GM19468 (cell line): ENCODE measurements around the gene SMIM23.

Experiments
- ATAC-seq: cut with Tn5 transposase; IDR thresholded peaks from one replicate; pipeline ENCODE4 v1.9.1; 2021; ENCODE audit warnings: mild to moderate bottlenecking, moderate library complexity, moderate number of reproducible peaks; ENCODE audit not compliant: unreplicated experiment; ENCODE audit errors: extremely low read depth

The SMIM23 gene

GRCh38 chr5:171808951-171809350 is 23.3 kb downstream of the SMIM23 start:
- ATAC-seq: no peak

- ATAC-seq: no peak
These were observed 24.6 kb downstream of the SMIM23 start for GRCh38 chr5:171810227-171810626.

DNA sequence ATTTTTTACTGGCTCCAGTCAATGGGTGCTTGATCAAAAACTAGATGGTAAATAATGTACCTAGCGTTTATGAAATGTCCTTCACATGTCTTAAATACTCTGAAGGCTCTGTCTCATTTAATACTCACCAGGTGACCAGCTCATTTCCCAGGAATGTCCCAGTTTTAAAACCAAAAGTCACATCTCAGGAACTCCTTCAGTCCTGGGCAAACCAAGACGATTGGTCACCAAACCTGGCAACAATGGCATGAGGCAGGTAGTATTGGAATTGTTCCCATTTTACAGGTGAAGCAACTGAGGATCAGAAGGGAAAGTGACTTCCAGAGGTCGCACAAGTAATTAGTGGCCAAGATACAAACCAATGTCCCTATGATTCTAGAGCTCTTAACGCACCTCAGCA is 27.7 kb downstream of the SMIM23 start:
- no peak for ATAC-seq

DNA sequence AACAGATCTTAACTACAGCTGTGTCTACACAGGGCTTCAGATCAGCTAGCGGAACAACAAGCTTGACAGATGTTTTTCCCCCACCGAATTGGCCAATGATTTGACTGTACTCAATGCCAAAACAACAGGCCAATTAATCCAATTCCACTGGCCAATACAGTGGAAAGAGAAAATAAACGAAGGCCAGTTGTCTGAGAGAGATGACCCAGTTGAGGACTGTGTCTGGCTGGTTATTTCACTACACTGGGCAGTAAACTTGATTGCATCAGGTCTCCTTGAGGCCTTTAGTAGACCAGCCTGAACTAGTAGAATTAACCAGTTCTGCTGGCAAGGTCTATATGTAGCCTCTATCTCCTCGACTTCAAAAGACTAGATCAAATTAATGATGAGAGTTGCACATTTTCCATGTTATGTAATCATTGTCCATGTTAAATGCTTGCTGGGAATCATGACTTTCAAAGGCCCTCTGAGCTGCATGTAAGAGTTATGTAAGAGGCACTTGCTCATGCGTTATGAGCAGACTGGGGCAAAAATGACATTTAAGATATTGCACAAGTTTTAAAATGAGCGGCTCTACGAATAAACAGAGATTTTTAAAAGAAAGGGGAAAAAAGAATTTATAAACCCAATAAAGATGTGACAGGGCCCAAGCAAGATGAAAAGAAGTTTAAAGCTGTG is 28.3 kb downstream of the SMIM23 start:
- no peak for ATAC-seq

DNA sequence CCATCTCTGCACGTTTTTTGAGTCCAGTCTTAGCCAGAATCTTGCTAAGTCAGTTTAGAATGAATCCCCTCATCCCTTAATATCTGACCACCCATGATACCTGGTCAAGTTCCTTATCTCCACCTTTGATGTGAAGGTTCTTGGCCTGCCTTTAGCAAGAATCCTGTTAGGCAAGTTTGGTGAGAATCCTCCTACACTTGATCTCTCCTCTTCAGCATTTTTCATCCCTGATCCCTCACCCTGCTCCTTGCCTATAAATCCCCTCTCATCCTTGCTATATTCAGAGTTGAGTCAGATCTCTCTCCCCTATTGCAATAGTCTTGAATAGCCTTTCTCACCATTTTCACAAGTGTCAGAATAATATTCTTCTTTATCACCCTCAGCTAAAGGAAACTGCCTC is 31.0 kb downstream of the SMIM23 start:
- ATAC-seq: no peak

DNA sequence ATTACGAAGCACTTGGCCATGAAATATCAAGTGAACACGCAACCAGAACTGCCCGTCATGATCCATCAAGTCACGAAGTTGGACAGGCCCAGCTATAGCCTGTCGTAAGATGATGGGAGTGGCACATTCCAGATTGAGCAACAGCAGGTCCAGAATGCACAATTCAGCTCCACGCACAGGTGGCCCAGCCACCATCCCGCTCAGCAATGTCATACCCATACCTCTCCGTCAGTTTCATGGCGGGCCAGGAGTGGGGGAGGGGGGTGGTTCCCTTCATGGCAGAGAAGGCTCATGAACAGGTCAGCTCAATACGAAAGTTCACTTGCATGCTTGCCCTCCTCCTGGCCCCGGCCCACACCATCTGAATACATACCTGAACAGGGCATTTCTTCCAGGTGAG is 34.9 kb downstream of the SMIM23 start:
- ATAC-seq: no peak

DNA sequence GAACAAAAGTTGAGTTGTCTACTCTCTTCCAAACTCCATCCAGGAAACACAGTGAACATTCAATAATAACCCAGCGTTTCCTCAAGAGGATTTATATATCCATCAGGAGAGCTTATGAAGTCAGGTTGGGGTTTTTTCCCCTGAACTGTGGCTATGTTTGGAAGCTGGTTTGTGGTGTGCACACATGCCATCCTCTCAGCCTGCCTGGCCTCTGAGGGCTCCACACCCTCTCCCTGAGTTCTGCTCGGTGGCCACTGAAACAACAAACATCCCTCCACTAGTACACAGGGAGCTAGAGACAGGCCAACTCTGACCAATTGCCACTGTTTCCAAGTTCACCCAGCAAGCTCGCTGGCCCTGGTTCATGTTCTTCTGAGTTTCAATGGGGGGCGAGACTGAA is 35.7 kb downstream of the SMIM23 start:
- no peak for ATAC-seq

GRCh38 chr5:171823269-171823668 is 37.7 kb downstream of the SMIM23 start:
- ATAC-seq: no peak

DNA sequence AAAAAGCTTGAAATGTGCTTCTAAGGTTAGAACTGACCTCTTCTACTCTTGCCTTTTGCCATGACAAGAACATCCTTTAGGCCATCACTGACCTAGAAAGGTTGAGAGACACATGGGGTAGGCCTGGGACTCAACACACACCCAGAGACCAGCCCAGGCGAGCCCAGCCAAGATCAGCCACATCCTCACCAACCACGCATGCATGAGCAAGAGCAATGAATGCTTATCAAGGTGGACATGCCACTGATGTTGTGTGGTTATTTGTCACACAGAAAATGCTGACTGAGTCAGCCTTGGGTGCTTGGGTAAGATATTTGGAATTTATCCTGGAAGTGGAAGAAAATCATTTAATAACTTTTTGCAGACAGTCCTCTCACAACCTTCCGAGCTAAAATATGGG is 39.4 kb downstream of the SMIM23 start:
- no peak for ATAC-seq

- ATAC-seq: no peak
These were observed 40.5 kb downstream of the SMIM23 start for GRCh38 chr5:171826132-171826531.

- ATAC-seq: no peak
These were observed 41.5 kb downstream of the SMIM23 start for GRCh38 chr5:171827162-171827561.

- no peak for ATAC-seq
These were observed 45.1 kb downstream of the SMIM23 start for GRCh38 chr5:171830686-171831085.

- no peak for ATAC-seq
These were observed 47.2 kb downstream of the SMIM23 start for GRCh38 chr5:171832775-171833174.

DNA sequence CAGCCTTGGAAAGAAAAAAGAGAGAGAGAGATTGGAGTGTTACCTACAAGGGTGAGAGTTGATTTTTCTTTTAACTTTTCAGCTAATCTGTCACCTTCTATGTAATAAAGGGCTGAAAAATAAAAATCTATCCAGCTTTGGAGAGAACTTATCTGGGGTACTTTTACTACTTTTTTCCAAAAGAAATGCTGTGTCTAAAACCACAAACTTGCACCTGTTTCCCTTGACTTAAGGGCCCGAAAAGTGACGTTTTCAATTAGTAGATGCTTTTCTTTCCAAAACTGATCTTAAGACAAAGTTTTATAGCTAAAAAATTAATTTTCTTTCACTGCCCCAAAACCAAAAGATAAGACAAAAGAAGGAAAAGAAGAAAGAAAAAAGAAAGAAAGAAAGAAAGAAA is 48.8 kb downstream of the SMIM23 start:
- no peak for ATAC-seq

DNA sequence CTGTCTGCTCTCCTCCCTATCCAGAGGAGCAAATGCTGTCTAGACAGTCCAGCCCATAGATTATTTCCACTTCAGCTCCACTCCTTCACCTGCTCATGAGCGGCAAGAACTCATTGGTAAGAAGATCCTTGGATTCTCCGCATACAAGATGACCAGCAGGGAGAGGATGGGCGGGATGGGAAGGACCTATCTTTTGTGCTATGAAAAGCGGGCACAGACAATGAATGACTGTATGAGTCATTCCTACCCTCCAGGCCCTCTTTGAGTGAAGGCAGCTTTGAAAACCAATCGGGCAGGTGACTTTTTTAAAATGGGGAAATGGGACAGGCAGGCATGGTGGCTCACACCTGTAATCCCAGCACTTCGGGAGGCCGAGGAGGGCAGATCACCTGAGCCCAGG is 49.4 kb downstream of the SMIM23 start:
- ATAC-seq: no peak

DNA sequence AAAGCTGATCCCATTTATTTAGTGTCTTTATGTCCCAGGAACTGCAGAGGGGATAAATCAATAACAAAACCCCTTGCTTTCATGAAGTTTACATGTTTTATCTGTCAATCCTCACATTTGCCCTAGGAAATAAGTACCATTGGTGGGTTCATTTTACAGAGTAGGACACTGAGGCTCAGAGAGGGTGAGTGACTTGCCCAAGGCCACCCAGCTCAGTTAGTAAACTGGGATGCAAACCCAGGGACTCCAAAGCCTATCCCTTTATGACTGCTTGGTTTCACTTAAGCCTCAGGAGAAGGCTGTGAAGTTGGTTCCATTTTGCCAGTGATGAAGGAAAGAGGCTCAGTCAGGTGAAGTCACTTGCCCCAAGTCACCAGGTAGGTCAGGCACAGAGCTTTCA is 51.9 kb downstream of the SMIM23 start:
- no peak for ATAC-seq

- no peak for ATAC-seq
These were observed 52.4 kb downstream of the SMIM23 start for GRCh38 chr5:171838066-171838465.

- no peak for ATAC-seq
These were observed 53.5 kb downstream of the SMIM23 start for GRCh38 chr5:171839112-171839511.

DNA sequence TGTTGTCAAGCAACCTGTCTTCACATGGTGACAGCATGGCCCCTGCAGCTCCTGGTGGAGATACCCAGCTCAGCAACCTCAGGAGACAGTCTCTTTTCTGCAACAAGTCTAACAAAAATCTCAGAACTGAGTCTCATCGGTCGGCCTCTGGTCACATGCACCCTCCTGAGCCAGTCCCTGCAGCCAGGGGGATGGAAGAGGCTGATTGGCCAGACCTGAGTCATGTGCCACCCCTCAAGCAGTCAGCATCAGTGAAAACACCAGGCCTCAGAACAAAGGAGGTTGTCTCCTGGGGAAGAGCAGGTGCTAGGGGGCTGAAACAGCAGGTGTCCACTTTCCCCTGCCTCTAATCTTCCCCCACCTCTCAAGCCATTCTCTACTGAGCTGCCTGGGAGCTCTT is 54.4 kb downstream of the SMIM23 start:
- no peak for ATAC-seq
